ENCODE results near the gene MAP3K19.

DNA sequence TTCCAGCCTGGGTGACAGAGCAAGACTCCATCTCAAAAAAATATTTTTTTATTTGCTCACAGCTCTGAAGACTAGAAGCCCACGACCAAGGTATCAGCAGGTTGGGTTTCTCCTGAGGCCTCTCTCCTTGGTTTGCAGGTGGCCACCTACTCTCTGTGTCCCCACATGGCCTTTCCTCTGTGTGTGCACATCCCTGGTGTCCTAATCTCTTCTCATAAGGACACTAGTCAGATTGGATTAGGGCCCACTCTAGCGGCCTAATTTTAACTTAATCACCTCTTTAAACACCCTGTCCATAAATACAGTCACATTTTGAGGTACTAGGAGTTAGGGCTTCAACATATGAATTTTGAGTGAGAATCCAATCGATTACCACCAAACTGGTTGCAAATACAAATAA is 2.9 kb upstream of the MAP3K19 start:
- TF ChIP-seq GATA3 (IDR thresholded peaks at IDR 0.05; ENCODE audit: low read depth, low read length) (no peak), GATA2 (IDR thresholded peaks at IDR 0.05; ENCODE audit: low read depth, low read length) (no peak)
